HepG2 (cell line): Measurements from ENCODE around the gene GNAI2. TPM values are rescaled to one million over a fixed set of nuclear protein-coding genes. Genes with fewer than 3 reads are reported as not detected.

Source experiments
- ATRX ChIP-seq: sonication (generic); formaldehyde crosslinking; IDR thresholded peaks from 2 replicates; pipeline ENCODE4 v1.4.0; 2020; ENCODE audit warnings: missing genetic modification reagents, borderline replicate concordance
- CAMTA2 ChIP-seq: sonication (generic); formaldehyde crosslinking; IDR thresholded peaks from 2 replicates; pipeline ENCODE4 v1.4.0; 2020; ENCODE audit warnings: mild to moderate bottlenecking, missing genetic modification reagents, borderline replicate concordance
- MAZ ChIP-seq, 2 experiments: sonication (generic) in 1 of 2; formaldehyde crosslinking in 1 of 2; IDR thresholded peaks; 2 replicates each; pipeline versions ENCODE4 v1.5.0 to v1.6.1; 2012 to 2020; ENCODE audit warnings: low read depth in 2 of 2, mild to moderate bottlenecking in 2 of 2, borderline replicate concordance in 1 of 2, improper control_type of control experiment in 1 of 2, low read length in 1 of 2, missing genetic modification reagents in 1 of 2, moderate library complexity in 1 of 2
- MNT ChIP-seq: fragments of 450-650 bp; IDR thresholded peaks from 2 replicates; pipeline ENCODE4 v1.6.1; 2016
- NFIB ChIP-seq: sonication (generic); formaldehyde crosslinking; IDR thresholded peaks from 2 replicates; pipeline ENCODE4 v1.9.0; 2021; ENCODE audit warnings: missing genetic modification reagents, mild to moderate bottlenecking, borderline replicate concordance
- NFIC ChIP-seq: IDR thresholded peaks from 2 replicates; pipeline ENCODE4 v1.6.1; 2012; ENCODE audit warnings: mild to moderate bottlenecking, low read length, inconsistent platforms
- RERE ChIP-seq: IDR thresholded peaks from 2 replicates; pipeline ENCODE4 v1.6.1; 2016; ENCODE audit warnings: low read depth, missing genetic modification reagents, missing compliant biosample characterization
- REXO4 ChIP-seq: sonication (generic); formaldehyde crosslinking; IDR thresholded peaks from 2 replicates; pipeline ENCODE4 v1.8.0; 2022; ENCODE audit warnings: missing genetic modification reagents, mild to moderate bottlenecking, borderline replicate concordance
- RFX1 ChIP-seq: fragments of 450-650 bp; IDR thresholded peaks from 2 replicates; pipeline ENCODE4 v1.6.1; 2017
- SAFB2 ChIP-seq: sonication (generic); formaldehyde crosslinking; IDR thresholded peaks from 2 replicates; pipeline ENCODE4 v1.5.1; 2020; ENCODE audit warnings: missing genetic modification reagents, low read depth, mild to moderate bottlenecking, borderline replicate concordance
- TCF7 ChIP-seq: sonication (generic); IDR thresholded peaks from 2 replicates; pipeline ENCODE4 v1.6.1; 2016; ENCODE audit warnings: antibody characterized with exemption, low read depth
- ZEB1 ChIP-seq: IDR thresholded peaks from 2 replicates; pipeline ENCODE4 v1.6.1; 2012; ENCODE audit warnings: mild to moderate bottlenecking, low read depth, inconsistent platforms; ENCODE audit not compliant: insufficient replicate concordance
- ZNF232 ChIP-seq: sonication (generic); formaldehyde crosslinking; IDR thresholded peaks from 2 replicates; pipeline ENCODE4 v1.4.0; 2020; ENCODE audit warnings: missing genetic modification reagents, borderline replicate concordance
- ZNF574 ChIP-seq: sonication (generic); formaldehyde crosslinking; IDR thresholded peaks from 2 replicates; pipeline ENCODE4 v1.4.0; 2020; ENCODE audit warnings: missing genetic modification reagents
- ZNF652 ChIP-seq: IDR thresholded peaks from 2 replicates; pipeline ENCODE4 v1.6.1; 2016; ENCODE audit warnings: low read depth, borderline replicate concordance
- ZNF841 ChIP-seq: sonication (generic); formaldehyde crosslinking; IDR thresholded peaks from 2 replicates; pipeline ENCODE4 v1.8.1; 2023; ENCODE audit warnings: missing genetic modification reagents, borderline replicate concordance
- ZSCAN31 ChIP-seq: sonication (generic); formaldehyde crosslinking; IDR thresholded peaks from 2 replicates; pipeline ENCODE4 v1.5.0; 2020; ENCODE audit warnings: low read depth, mild to moderate bottlenecking, missing genetic modification reagents
- polyA plus RNA-seq, 8 experiments: library from polyadenylated mRNA; depleted of rRNA in 3 of 8; stranded (reverse) in 7 of 8; unstranded in 1 of 8; fragments of >200 nt; fragmentation: Illumina TruSeq in 4 of 8; extraction: Trizol in 4 of 8; gene quantifications; 2 replicates each; pipeline versions ENCODE4 v1.2.1 to v1.2.3, GENCODE V29; 2011 to 2016; ENCODE audit warnings: low read depth in 4 of 8, missing spikeins in 1 of 8, mixed read lengths in 1 of 8; ENCODE audit not compliant: insufficient read depth in 1 of 8
- total RNA-seq, 5 experiments: library from RNA; depleted of rRNA; stranded (reverse); fragments of >200 nt; fragmentation: Illumina TruSeq; extraction: Trizol; gene quantifications; 2 replicates each; pipeline ENCODE4 v1.2.3, GENCODE V29; 2016; ENCODE audit warnings: low read depth in 1 of 5

GNAI2 gene
- total and polyA plus RNA-seq, 2 of the 13 experiments (the other 11 are each of a cell fraction or from before 2014, with no cell fraction given) = 51.1 to 66.2 TPM

GRCh38 chr3:50227390-50228183 lies 8.4 kb upstream of the GNAI2 start (continued):
- TF ChIP-seq ZSCAN31 (CRISPR knock-in tag) (peak; percentile 68; the same call in 1 of the 2 replicates), ZEB1 (peak; percentile 33), NFIC (no peak), NFIB (no peak), TCF7 (no peak; the same call in 1 of the 2 replicates), ZNF652 (CRISPR knock-in tag) (peak; percentile 12; the same call in 1 of the 2 replicates), ZNF232 (0 out of 2 replicates have a peak, but pooled peaks have one; percentile 25), MNT (no peak), RFX1 (no peak), REXO4 (CRISPR knock-in tag) (no peak), SAFB2 (CRISPR knock-in tag) (0 out of 2 replicates have a peak, but pooled peaks have one; percentile 35), ZNF574 (CRISPR knock-in tag) (peak; percentile 100), RERE (no peak), MAZ (IDR thresholded peaks at IDR 0.05; ENCODE audit: borderline replicate concordance, low read depth, low read length) (peak; percentile 42), MAZ (CRISPR knock-in tag; IDR thresholded peaks at IDR 0.05; ENCODE audit: low read depth) (peak; percentile 86), CAMTA2 (CRISPR knock-in tag) (no peak), ZNF841 (CRISPR knock-in tag) (no peak), ATRX (CRISPR knock-in tag) (no peak)
